Measurements from ENCODE around the gene TMEM72.

DNA sequence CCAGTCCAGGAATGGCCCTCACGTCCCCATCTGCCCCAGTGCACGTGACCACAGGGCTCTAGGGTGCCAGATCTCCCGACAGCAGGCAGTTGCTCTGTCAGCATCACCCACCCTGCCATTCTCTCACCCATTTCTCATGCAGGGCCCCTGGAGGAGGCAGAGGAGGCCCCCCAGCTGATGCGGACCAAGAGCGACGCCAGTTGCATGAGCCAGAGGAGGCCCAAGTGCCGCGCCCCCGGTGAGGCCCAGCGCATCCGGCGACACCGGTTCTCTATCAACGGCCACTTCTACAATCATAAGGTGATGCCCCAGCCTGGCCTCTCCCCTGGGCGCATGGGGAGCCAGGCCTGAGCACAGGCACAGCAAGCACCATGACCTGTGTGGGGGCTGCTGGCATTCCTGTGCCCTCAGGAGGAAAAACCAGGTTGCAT is 73.5 kb downstream of the TMEM72 start:
- no peak for TF ChIP-seq GATA3 (IDR thresholded peaks at IDR 0.05; ENCODE audit: low read depth, low read length)
- no peak for TF ChIP-seq GATA2 (IDR thresholded peaks at IDR 0.05; ENCODE audit: low read depth, low read length)

Measured in SH-SY5Y (cell line).